Psoas muscle (tissue), 8 donors: Measurements from ENCODE around the gene XRCC5. TPM values are rescaled to one million over a fixed set of nuclear protein-coding genes. Genes with fewer than 3 reads are reported as not detected.

Experiments used
- ATAC-seq, 4 donors: fragments of 200-7000 bp; cut with Tn5 transposase; one replicate each; pipeline ENCODE4 v1.9.1; 2020; ENCODE audit warnings: moderate library complexity in 3 of 4, mild to moderate bottlenecking in 2 of 4
- DNase-seq, 2 donors: peaks; one replicate each; pipeline ENCODE4 v3.0.0-alpha.2; 2020
- H3K27ac ChIP-seq: fragments of 200-600 bp; one replicate; pipeline ENCODE4 v1.8.0; 2022
- H3K27me3 ChIP-seq, 3 donors: fragments of 200-600 bp in 1 of 3; one replicate each; pipeline versions ENCODE4 v1.6.1 to v1.8.0; 2013 to 2022; ENCODE audit warnings: low read length in 2 of 3, mild to moderate bottlenecking in 2 of 3, moderate library complexity in 1 of 3; ENCODE audit not compliant: insufficient read depth in 3 of 3
- H3K36me3 ChIP-seq, 2 donors: fragments of 200-600 bp in 1 of 2; one replicate each; pipeline versions ENCODE4 v1.6.1 to v1.8.0; 2013 to 2022; ENCODE audit warnings: low read depth in 1 of 2, mild to moderate bottlenecking in 1 of 2, moderate library complexity in 1 of 2; ENCODE audit not compliant: insufficient read depth in 1 of 2
- H3K4me1 ChIP-seq: fragments of 200-600 bp; one replicate; pipeline ENCODE4 v1.8.0; 2022
- H3K4me3 ChIP-seq: fragments of 200-600 bp; one replicate; pipeline ENCODE4 v1.8.0; 2022; ENCODE audit warnings: mild to moderate bottlenecking
- H3K9me3 ChIP-seq: fragments of 200-600 bp; one replicate; pipeline ENCODE4 v1.8.0; 2022
- CTCF ChIP-seq: fragments of 200-600 bp; IDR thresholded peaks from one replicate; pipeline ENCODE4 v1.8.0; 2022; ENCODE audit warnings: antibody characterized with exemption
- WGBS, 3 donors: extraction: QIAGEN DNeasy Blood & Tissue Kit; methylation state at CpG; one replicate each; pipeline versions ENCODE4 v1.1.6 to v1.1.7; 2013; 5-methylcytosine and 5-hydroxymethylcytosine counted together
- intact Hi-C, 2 donors: fragments of 100-400 bp; cut with DNase I; formaldehyde crosslinking; loops; one replicate each; pipeline versions ENCODE4 v1.11.0 to v1.14.2; 2022
- long read RNA-seq, 2 donors: library from polyadenylated mRNA; unstranded; transcript quantifications; one replicate each; pipeline ENCODE4 v2.0.0, GENCODE V29; 2021
- polyA plus RNA-seq, 3 donors: library from polyadenylated mRNA; stranded (reverse); fragments of 200-250 nt; gene quantifications; one replicate each; pipeline ENCODE4 v1.2.3, GENCODE V29; 2013
- total RNA-seq, 4 donors: library from RNA; stranded (reverse); fragmentation: NEBNext Ultra II Directional in 2 of 4; extraction: Animal tissue kit (Norgen Biotek cat#: 25700) in 2 of 4; gene quantifications; one replicate each; pipeline versions ENCODE4 v1.2.1 to v1.2.4, GENCODE V29; 2021 to 2023
- donor health status: healthy with polysubstance abuse.
- donor health status: DM: no; HTN: no; CAD: no; lungs with moderate emphysema.
- donor health status: Bipolar disorder and iron deficiency.
- donor health status: healthy.
- donor health status: DM: yes; HTN: yes; CAD: no.
- donor health status: DM: no; HTN: no; CAD: no.
- donor health status: DM: no; HTN: no; CAD: no.
- donor health status: DM: yes; HTN: yes; CAD: no.

XRCC5 gene
- 100 to 1,000 TPM; 137 to 173 (median 148) TPM for total RNA-seq
- polyA plus RNA-seq = 100 to 1,000 TPM in 2 of 3 donors, 10 to 100 TPM in 1; 75.3 to 147 (median 125) TPM
- long read RNA-seq, donor 1, transcript XRCC5-201 (21 exons, 3,428 nt) = major isoform, 80 of 105 reads
- long read RNA-seq, donor 1, partial matches to known transcripts = 23 of 105 reads
- long read RNA-seq, donor 1, other reads (novel, unspliced or antisense) = 2 of 105 reads
- long read RNA-seq, donor 2, transcript XRCC5-201 (21 exons, 3,428 nt) = major isoform, 164 of 203 reads
- long read RNA-seq, donor 2, partial matches to known transcripts = 33 of 203 reads
- long read RNA-seq, donor 2, other reads (novel, unspliced or antisense) = 6 of 203 reads

- H3K27ac ChIP-seq = peak within 1 kb of the TSS; percentile 93
- 0% methylated on average over 49 to 57 of the region's 57 CpGs for WGBS, 3 donors
- intact Hi-C loops = no loop called here
- peaks cover 7 to 34% of the 10 kb centered on the region in 2 donors for H3K36me3 ChIP-seq
- DNase-seq = peak; percentile 95 to 99
- peak within 1 kb of the TSS; percentile 88 for H3K4me3 ChIP-seq
- TF ChIP-seq CTCF = no peak
- peaks cover 12% of the 10 kb centered on the region for H3K4me1 ChIP-seq
- H3K9me3 ChIP-seq = no peaks in the 10 kb centered on the region
- peak; percentile 95 to 98 (median 96) for ATAC-seq
- H3K27me3 ChIP-seq = peaks cover 0 to 3% (median 3%) of the 10 kb centered on the region in 3 donors
These were observed at the start of gene XRCC5 for GRCh38 chr2:216108967-216109921. Gene XRCC5, plus strand, starts transcription at chr2:216109348. Its CDS starts 89 bp downstream, at chr2:216109437.

GRCh38 chr2:216064014-216064630, 45.0 kb upstream of the XRCC5 start:
- H3K27ac ChIP-seq = no peak overlapping the region
- H3K4me3 ChIP-seq = no peak overlapping the region
- 84 to 93% (median 90%) methylated on average over 2 of the region's 2 CpGs for WGBS, 3 donors
- intact Hi-C loops = no loop called here
- H3K9me3 ChIP-seq = no peaks in the 10 kb centered on the region
- ATAC-seq (no peak), DNase-seq (no peak)
- TF ChIP-seq CTCF = no peak
- peaks cover 0 to 27% of the 10 kb centered on the region in 2 donors for H3K36me3 ChIP-seq
- no peaks in the 10 kb centered on the region for H3K4me1 ChIP-seq
- H3K27me3 ChIP-seq = no peaks in the 10 kb centered on the region

- 88 to 91% (median 91%) methylated on average over 1 of the region's 1 CpG for WGBS, 3 donors
- no peak overlapping the region for H3K27ac ChIP-seq
- H3K27me3 ChIP-seq = no peaks in the 10 kb centered on the region
- ATAC-seq = no peak
- H3K36me3 ChIP-seq = peaks cover 0 to 27% of the 10 kb centered on the region in 2 donors
- no peaks in the 10 kb centered on the region for H3K9me3 ChIP-seq
- H3K4me3 ChIP-seq = no peak overlapping the region
- no peak for DNase-seq
- intact Hi-C loops = no loop called here
- no peak for TF ChIP-seq CTCF
- H3K4me1 ChIP-seq = no peaks in the 10 kb centered on the region
These were observed 44.5 kb upstream of the XRCC5 start for GRCh38 chr2:216064665-216065064.

GRCh38 chr2:216066230-216066629, 42.9 kb upstream of the XRCC5 start:
- no peak for DNase-seq
- intact Hi-C loops = no loop called here
- TF ChIP-seq CTCF = no peak
- no peak overlapping the region for H3K27ac ChIP-seq
- no peaks in the 10 kb centered on the region for H3K9me3 ChIP-seq
- H3K4me1 ChIP-seq = no peaks in the 10 kb centered on the region
- peaks cover 0 to 27% of the 10 kb centered on the region in 2 donors for H3K36me3 ChIP-seq
- H3K4me3 ChIP-seq = no peak overlapping the region
- no peak for ATAC-seq
- whole genome bisulfite sequencing, 3 donors = 88 to 91% (median 91%) methylated on average over 5 of the region's 5 CpGs
- no peaks in the 10 kb centered on the region for H3K27me3 ChIP-seq
